ENCODE results near the gene GALE.

GALE gene

DNA sequence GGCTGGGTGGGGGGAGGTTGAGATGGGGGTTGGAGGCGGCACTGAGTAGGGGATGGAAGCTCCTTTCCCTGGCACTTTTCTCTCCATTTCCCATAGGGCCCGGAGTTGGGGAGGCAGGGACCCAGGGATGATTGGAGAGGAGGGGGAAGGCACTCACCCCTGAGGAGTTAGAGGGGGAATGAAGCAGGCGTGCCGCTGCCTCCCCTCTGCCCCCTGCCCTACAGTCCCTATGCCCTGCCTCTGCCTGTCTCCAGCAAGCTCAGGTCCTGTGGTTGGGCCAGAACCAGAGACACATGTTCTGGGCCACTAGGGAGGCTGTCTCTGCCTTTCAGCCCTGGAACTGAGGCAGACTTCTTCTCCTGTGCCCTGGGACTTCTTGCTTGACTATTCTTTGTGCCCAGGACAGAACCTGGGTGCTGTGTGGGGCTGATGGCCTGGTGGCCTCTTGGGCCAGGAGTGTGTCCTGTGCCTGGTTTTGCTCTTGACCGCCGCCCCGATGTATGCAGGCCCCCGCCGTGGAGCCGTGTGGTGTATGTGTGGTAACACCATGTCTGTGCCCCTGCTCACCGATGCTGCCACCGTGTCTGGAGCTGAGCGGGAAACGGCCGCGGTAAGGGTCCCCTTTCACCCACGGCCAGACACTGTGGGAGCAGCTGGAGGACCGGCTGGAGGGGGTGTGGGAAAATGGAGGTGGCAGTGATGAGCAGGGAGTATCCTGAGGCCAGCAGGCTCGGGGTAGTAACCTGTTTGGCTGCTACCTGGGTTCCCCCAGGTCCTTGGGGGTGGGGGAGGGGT, 8.2 kb downstream of the GALE start:
- Histone ChIP-seq H3K4me2 (ENCODE audit: low read depth, low read length, poor library complexity, severe bottlenecking) (peak overlapping the region; percentile 92), H2AFZ (ENCODE audit: low read length) (no peak overlapping the region), H3K4me1 (ENCODE audit: insufficient read depth, low read length, poor library complexity, severe bottlenecking) (peaks cover 12% of the 10 kb centered on the region), H3K79me2 (ENCODE audit: insufficient read depth, low read length) (peaks cover 33% of the 10 kb centered on the region), H3K9me3 (ENCODE audit: insufficient read depth, low read depth, low read length) (no peaks in the 10 kb centered on the region), H4K20me1 (ENCODE audit: insufficient read depth, low read length, poor library complexity, severe bottlenecking) (peaks cover 21% of the 10 kb centered on the region), H3F3A (ENCODE audit: low read depth) (peaks cover 8% of the 10 kb centered on the region; the same call in 1 of the 2 replicates), H3K4me3 (ENCODE audit: low read length, poor library complexity, severe bottlenecking) (peak overlapping the region; percentile 100), H3K9me2 (replicated peaks; ENCODE audit: low read depth, low read length) (no peaks in the 10 kb centered on the region), H3K36me3 (ENCODE audit: insufficient read depth, low read length) (peaks cover 21% of the 10 kb centered on the region; the same call in 1 of the 2 replicates), H3K27me3 (ENCODE audit: insufficient read depth, low read length, poor library complexity, severe bottlenecking) (peaks cover 4% of the 10 kb centered on the region), H3K9ac (ENCODE audit: low read depth, low read length, poor library complexity, severe bottlenecking) (peak overlapping the region; percentile 87)
- TF ChIP-seq, protein P1, sequence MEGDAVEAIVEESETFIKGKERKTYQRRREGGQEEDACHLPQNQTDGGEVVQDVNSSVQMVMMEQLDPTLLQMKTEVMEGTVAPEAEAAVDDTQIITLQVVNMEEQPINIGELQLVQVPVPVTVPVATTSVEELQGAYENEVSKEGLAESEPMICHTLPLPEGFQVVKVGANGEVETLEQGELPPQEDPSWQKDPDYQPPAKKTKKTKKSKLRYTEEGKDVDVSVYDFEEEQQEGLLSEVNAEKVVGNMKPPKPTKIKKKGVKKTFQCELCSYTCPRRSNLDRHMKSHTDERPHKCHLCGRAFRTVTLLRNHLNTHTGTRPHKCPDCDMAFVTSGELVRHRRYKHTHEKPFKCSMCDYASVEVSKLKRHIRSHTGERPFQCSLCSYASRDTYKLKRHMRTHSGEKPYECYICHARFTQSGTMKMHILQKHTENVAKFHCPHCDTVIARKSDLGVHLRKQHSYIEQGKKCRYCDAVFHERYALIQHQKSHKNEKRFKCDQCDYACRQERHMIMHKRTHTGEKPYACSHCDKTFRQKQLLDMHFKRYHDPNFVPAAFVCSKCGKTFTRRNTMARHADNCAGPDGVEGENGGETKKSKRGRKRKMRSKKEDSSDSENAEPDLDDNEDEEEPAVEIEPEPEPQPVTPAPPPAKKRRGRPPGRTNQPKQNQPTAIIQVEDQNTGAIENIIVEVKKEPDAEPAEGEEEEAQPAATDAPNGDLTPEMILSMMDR (conservative IDR thresholded peaks at IDR 0.05; ENCODE audit: low read length), result no peak
- no peak for TF ChIP-seq EZH2phosphoT487 (IDR thresholded peaks at IDR 0.05; ENCODE audit: borderline replicate concordance)

GRCh38 chr1:23791516-23792047, 9.0 kb downstream of the GALE start:
- H3K4me2 ChIP-seq (ENCODE audit: low read depth, low read length, poor library complexity, severe bottlenecking), result peak overlapping the region; percentile 92
- H3K36me3 ChIP-seq (ENCODE audit: insufficient read depth, low read length), result peaks cover 27% of the 10 kb centered on the region; the same call in 1 of the 2 replicates
- H4K20me1 ChIP-seq (ENCODE audit: insufficient read depth, low read length, poor library complexity, severe bottlenecking), result peaks cover 21% of the 10 kb centered on the region
- peak overlapping the region; percentile 89; the same call in 1 of the 2 replicates for H2AFZ ChIP-seq (ENCODE audit: low read length)
- peak overlapping the region; percentile 100 for H3K4me3 ChIP-seq (ENCODE audit: low read length, poor library complexity, severe bottlenecking)
- peaks cover 12% of the 10 kb centered on the region for H3K4me1 ChIP-seq (ENCODE audit: insufficient read depth, low read length, poor library complexity, severe bottlenecking)
- H3K9me3 ChIP-seq (ENCODE audit: insufficient read depth, low read depth, low read length), result no peaks in the 10 kb centered on the region
- peaks cover 33% of the 10 kb centered on the region for H3K79me2 ChIP-seq (ENCODE audit: insufficient read depth, low read length)
- no peak for TF ChIP-seq EZH2phosphoT487 (IDR thresholded peaks at IDR 0.05; ENCODE audit: borderline replicate concordance)
- TF ChIP-seq, protein P1 (conservative IDR thresholded peaks at IDR 0.05; ENCODE audit: low read length), result no peak
- peaks cover 8% of the 10 kb centered on the region; the same call in 1 of the 2 replicates for H3F3A ChIP-seq (ENCODE audit: low read depth)
- H3K9ac ChIP-seq (ENCODE audit: low read depth, low read length, poor library complexity, severe bottlenecking), result peak overlapping the region; percentile 87
- no peaks in the 10 kb centered on the region for H3K9me2 ChIP-seq (replicated peaks; ENCODE audit: low read depth, low read length)
- H3K27me3 ChIP-seq (ENCODE audit: insufficient read depth, low read length, poor library complexity, severe bottlenecking), result peaks cover 4% of the 10 kb centered on the region

- Histone ChIP-seq H3K4me1 (ENCODE audit: insufficient read depth, low read length, poor library complexity, severe bottlenecking) (peaks cover 12% of the 10 kb centered on the region), H3K9ac (ENCODE audit: low read depth, low read length, poor library complexity, severe bottlenecking) (peak within 1 kb of the TSS; percentile 87), H3K36me3 (ENCODE audit: insufficient read depth, low read length) (peaks cover 30% of the 10 kb centered on the region; the same call in 1 of the 2 replicates), H3K4me2 (ENCODE audit: low read depth, low read length, poor library complexity, severe bottlenecking) (peak within 1 kb of the TSS; percentile 92), H3K9me3 (ENCODE audit: insufficient read depth, low read depth, low read length) (no peaks in the 10 kb centered on the region), H3K27me3 (ENCODE audit: insufficient read depth, low read length, poor library complexity, severe bottlenecking) (peaks cover 4% of the 10 kb centered on the region), H2AFZ (ENCODE audit: low read length) (peak within 1 kb of the TSS; percentile 89), H4K20me1 (ENCODE audit: insufficient read depth, low read length, poor library complexity, severe bottlenecking) (peaks cover 21% of the 10 kb centered on the region), H3K79me2 (ENCODE audit: insufficient read depth, low read length) (peaks cover 33% of the 10 kb centered on the region), H3F3A (ENCODE audit: low read depth) (peaks cover 8% of the 10 kb centered on the region; the same call in 1 of the 2 replicates), H3K4me3 (ENCODE audit: low read length, poor library complexity, severe bottlenecking) (peak within 1 kb of the TSS; percentile 100), H3K9me2 (replicated peaks; ENCODE audit: low read depth, low read length) (no peaks in the 10 kb centered on the region)
- TF ChIP-seq, protein P1 (conservative IDR thresholded peaks at IDR 0.05; ENCODE audit: low read length), result no peak
- no peak for TF ChIP-seq EZH2phosphoT487 (IDR thresholded peaks at IDR 0.05; ENCODE audit: borderline replicate concordance)
These were observed 9.6 kb downstream of the GALE start, which contains the start of gene LYPLA2 for GRCh38 chr1:23790696-23791515. LYPLA2 (plus strand) TSS chr1:23791145; CDS start chr1:23792683, 1,538 bp downstream.

Measured in Loucy (cell line).